ENCODE measurements around the gene NOC3L. TPM values are rescaled to one million over a fixed set of nuclear protein-coding genes. Genes with fewer than 3 reads are reported as not detected.
"Not testable (repeated sequence)": the region's sequence is repeated elsewhere in the genome, so short reads cannot be mapped to it uniquely, and the experiment has no call there.

NOC3L gene
- total and polyA plus RNA-seq, 2 donors (not counting 3 experiments of a cell fraction or from before 2014, with no cell fraction given) = 4.3 to 20.5 TPM

DNA sequence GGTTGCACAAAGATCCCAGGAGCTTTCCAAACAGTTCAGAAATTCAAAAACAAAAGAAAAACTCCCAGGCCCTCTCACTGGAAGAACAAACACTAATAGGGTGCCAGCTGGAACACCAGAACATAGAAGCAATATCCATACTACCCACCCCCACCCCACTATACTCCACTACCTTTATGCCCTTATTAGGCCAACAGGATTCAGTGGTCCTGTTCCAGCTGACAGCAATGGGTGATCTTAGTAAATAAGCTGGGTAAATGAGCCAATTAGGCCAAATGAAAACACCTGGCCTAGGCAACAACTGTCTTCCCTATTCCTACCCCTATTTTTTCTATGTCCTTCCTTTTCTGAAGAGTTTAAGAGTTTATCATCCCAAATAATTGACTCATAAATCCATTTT, 11.7 kb downstream of the NOC3L start:
- Histone ChIP-seq H3K9me3 (replicated peaks; ENCODE audit: control insufficient read depth, insufficient read depth, low read length) (no peaks in the 10 kb centered on the region), H3K79me2 (ENCODE audit: control insufficient read depth, insufficient read depth, low read length) (no peaks in the 10 kb centered on the region), H3K4me2 (ENCODE audit: insufficient read depth, low read length) (no peak overlapping the region), H3K4me1 (ENCODE audit: control insufficient read depth, extremely low read depth, insufficient read depth, low read length) (no peaks in the 10 kb centered on the region), H3K9ac (replicated peaks; ENCODE audit: extremely low read depth, insufficient read depth, low read length) (no peak overlapping the region), H4K20me1 (replicated peaks; ENCODE audit: control insufficient read depth, extremely low read depth, insufficient read depth, low read length) (no peaks in the 10 kb centered on the region), H3K27me3 (ENCODE audit: control insufficient read depth in 2 of 2, insufficient read depth in 2 of 2, low read length in 2 of 2) (no peaks in the 10 kb centered on the region), H3K9me1 (replicated peaks; ENCODE audit: control insufficient read depth, extremely low read depth, insufficient read depth, low read length) (no peaks in the 10 kb centered on the region), H3K27ac (ENCODE audit: insufficient read depth, low read depth, low read length) (no peak overlapping the region), H2AFZ (ENCODE audit: low read depth, low read length) (no peak overlapping the region), H3K36me3 (ENCODE audit: control insufficient read depth in 2 of 2, extremely low read depth in 1 of 2, insufficient read depth in 2 of 2, low read length in 2 of 2) (peaks cover 0 to 25% of the 10 kb centered on the region in 2 experiments), H3K4me3 (replicated peaks in 1 of 3; ENCODE audit: insufficient read depth in 1 of 3, low read depth in 1 of 3, low read length in 3 of 3) (no peak overlapping the region)
- BruUV-seq (replicated peaks) = no TSS peak
- DNase-seq (ENCODE audit: low read depth, low spot score) (no peak), FAIRE-seq (no peak)
- POLR2A ChIA-PET = no interaction called here
- intact Hi-C loops (cut with micrococcal nuclease) (no loop called here), dilution Hi-C loops (cut with MboI; ENCODE audit: extremely low pct_ligation_motif_present, low sequenced_read_pairs) (no loop called here)
- CTCF ChIA-PET = interaction anchor here (0.6 to 2.1 kb wide), 3 partner anchors 9 to 93 kb away, joined by 3 to 12 read pairs (median 5); no protein-coding TSS in a partner anchor
- no peak for TF ChIP-seq MAX (IDR thresholded peaks at IDR 0.05; ENCODE audit: insufficient read depth, insufficient read length)
- TF ChIP-seq POLR2AphosphoS5 (IDR thresholded peaks at IDR 0.05; ENCODE audit: insufficient read depth, low read depth, low read length) = no peak
- TF ChIP-seq, protein P1, sequence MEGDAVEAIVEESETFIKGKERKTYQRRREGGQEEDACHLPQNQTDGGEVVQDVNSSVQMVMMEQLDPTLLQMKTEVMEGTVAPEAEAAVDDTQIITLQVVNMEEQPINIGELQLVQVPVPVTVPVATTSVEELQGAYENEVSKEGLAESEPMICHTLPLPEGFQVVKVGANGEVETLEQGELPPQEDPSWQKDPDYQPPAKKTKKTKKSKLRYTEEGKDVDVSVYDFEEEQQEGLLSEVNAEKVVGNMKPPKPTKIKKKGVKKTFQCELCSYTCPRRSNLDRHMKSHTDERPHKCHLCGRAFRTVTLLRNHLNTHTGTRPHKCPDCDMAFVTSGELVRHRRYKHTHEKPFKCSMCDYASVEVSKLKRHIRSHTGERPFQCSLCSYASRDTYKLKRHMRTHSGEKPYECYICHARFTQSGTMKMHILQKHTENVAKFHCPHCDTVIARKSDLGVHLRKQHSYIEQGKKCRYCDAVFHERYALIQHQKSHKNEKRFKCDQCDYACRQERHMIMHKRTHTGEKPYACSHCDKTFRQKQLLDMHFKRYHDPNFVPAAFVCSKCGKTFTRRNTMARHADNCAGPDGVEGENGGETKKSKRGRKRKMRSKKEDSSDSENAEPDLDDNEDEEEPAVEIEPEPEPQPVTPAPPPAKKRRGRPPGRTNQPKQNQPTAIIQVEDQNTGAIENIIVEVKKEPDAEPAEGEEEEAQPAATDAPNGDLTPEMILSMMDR (IDR thresholded peaks at IDR 0.05; ENCODE audit: extremely low read depth in 1 of 2, insufficient read depth in 1 of 2, low read depth in 1 of 2, low read length in 2 of 2) = no peak
- no peak for TF ChIP-seq EZH2 (IDR thresholded peaks at IDR 0.05; ENCODE audit: borderline replicate concordance, low read depth, low read length, severe bottlenecking)
- TF ChIP-seq FOS (IDR thresholded peaks at IDR 0.05; ENCODE audit: borderline replicate concordance, insufficient read depth, low read length) = no peak
- TF ChIP-seq GATA2 (IDR thresholded peaks at IDR 0.05; ENCODE audit: insufficient read depth, insufficient read length, low read depth, low read length) = no peak
- no peak for TF ChIP-seq MYC (IDR thresholded peaks at IDR 0.05; ENCODE audit: low read depth, low read length)
- TF ChIP-seq POLR2A (IDR thresholded peaks at IDR 0.05; ENCODE audit: low read depth, low read length) = no peak
- TF ChIP-seq JUN (IDR thresholded peaks at IDR 0.05; ENCODE audit: borderline replicate concordance, insufficient read depth, insufficient read length, low read depth) = no peak

- DNase-seq (ENCODE audit: low read depth, low spot score); H4K20me1 ChIP-seq (replicated peaks; ENCODE audit: control insufficient read depth, extremely low read depth, insufficient read depth, low read length); H3K27me3 ChIP-seq (ENCODE audit: control insufficient read depth in 2 of 2, insufficient read depth in 2 of 2, low read length in 2 of 2); H3K9me1 ChIP-seq (replicated peaks; ENCODE audit: control insufficient read depth, extremely low read depth, insufficient read depth, low read length); dilution Hi-C loops (cut with MboI; ENCODE audit: extremely low pct_ligation_motif_present, low sequenced_read_pairs); H3K4me1 ChIP-seq (ENCODE audit: control insufficient read depth, extremely low read depth, insufficient read depth, low read length); H3K4me2 ChIP-seq (ENCODE audit: insufficient read depth, low read length); BruUV-seq (replicated peaks); H2AFZ ChIP-seq (ENCODE audit: low read depth, low read length); POLR2A ChIA-PET; H3K9ac ChIP-seq (replicated peaks; ENCODE audit: extremely low read depth, insufficient read depth, low read length); FAIRE-seq; H3K9me3 ChIP-seq (replicated peaks; ENCODE audit: control insufficient read depth, insufficient read depth, low read length); H3K4me3 ChIP-seq (replicated peaks in 1 of 3; ENCODE audit: insufficient read depth in 1 of 3, low read depth in 1 of 3, low read length in 3 of 3); intact Hi-C loops (cut with micrococcal nuclease); H3K79me2 ChIP-seq (ENCODE audit: control insufficient read depth, insufficient read depth, low read length); H3K27ac ChIP-seq (ENCODE audit: insufficient read depth, low read depth, low read length): not testable (repeated sequence)
- H3K36me3 ChIP-seq (ENCODE audit: control insufficient read depth in 2 of 2, extremely low read depth in 1 of 2, insufficient read depth in 2 of 2, low read length in 2 of 2) = peaks cover 0 to 25% of the 10 kb centered on the region in 2 experiments
- CTCF ChIA-PET = interaction anchor here (1.5 to 2.1 kb wide), 2 partner anchors 11 to 94 kb away, joined by 5 to 12 read pairs; no protein-coding TSS in a partner anchor
Measured at GRCh38 chr10:94350500-94350899, 12.2 kb downstream of the NOC3L start.

Measured in endothelial cell of umbilical vein (primary cell).